Lung microvascular endothelial cell (primary cell): ENCODE measurements around the gene POLR2E. TPM values are rescaled to one million over a fixed set of nuclear protein-coding genes. Genes with fewer than 3 reads are reported as not detected.
"Not testable (repeated sequence)": the region's sequence is repeated elsewhere in the genome, so short reads cannot be mapped to it uniquely, and the experiment has no call there.

Experiments used
- DNase-seq, 2 donors: peaks; one replicate each; pipeline versions ENCODE4 v3.0.0 to v3.0.0-alpha.2; 2010; ENCODE audit warnings: low read depth in 2 of 2
- total RNA-seq: library from RNA; depleted of rRNA; stranded (reverse); fragments of >200 nt; gene quantifications from 2 replicates; pipeline ENCODE4 v1.2.1, GENCODE V29; 2014

Gene POLR2E
- 50.4 and 63.4 TPM in 2 replicates for total RNA-seq

GRCh38 chr19:1094978-1095701 lies at the start of gene POLR2E:
POLR2E (minus strand) TSS chr19:1095375; CDS start chr19:1095315, 60 bp downstream.
- peak; percentile 99 for DNase-seq

- DNase-seq: no peak
Observed at GRCh38 chr19:1144741-1145140, 49.6 kb upstream of the POLR2E start.

- DNase-seq: no peak
Observed at GRCh38 chr19:1143828-1144399, 48.7 kb upstream of the POLR2E start.

- no peak for DNase-seq
Observed at GRCh38 chr19:1141944-1142343, 46.8 kb upstream of the POLR2E start.

GRCh38 chr19:1140272-1141027 lies 45.3 kb upstream of the POLR2E start:
- DNase-seq: no peak

GRCh38 chr19:1139126-1139525 lies 44.0 kb upstream of the POLR2E start:
- DNase-seq: no peak

GRCh38 chr19:1138121-1138520 lies 42.9 kb upstream of the POLR2E start:
- DNase-seq: no peak

- no peak for DNase-seq
Observed at GRCh38 chr19:1136621-1137317, 41.6 kb upstream of the POLR2E start.

GRCh38 chr19:1136201-1136600 lies 41.0 kb upstream of the POLR2E start:
- DNase-seq: peak in 1 of 2 donors; percentile 29

GRCh38 chr19:1135454-1135853 lies 40.3 kb upstream of the POLR2E start:
- DNase-seq: peak in 1 of 2 donors; percentile 37

GRCh38 chr19:1134431-1134830 lies 39.3 kb upstream of the POLR2E start:
- DNase-seq: peak in 1 of 2 donors; percentile 88

- DNase-seq: no peak
Observed at GRCh38 chr19:1133471-1133929, 38.3 kb upstream of the POLR2E start.

- no peak for DNase-seq
Observed at GRCh38 chr19:1132552-1133383, 37.6 kb upstream of the POLR2E start.

- DNase-seq: peak; percentile 92 to 95
Observed at GRCh38 chr19:1131718-1132551, 36.8 kb upstream of the POLR2E start.

GRCh38 chr19:1130771-1131717 lies 35.9 kb upstream of the POLR2E start:
- peak in 1 of 2 donors; percentile 34 for DNase-seq

GRCh38 chr19:1129535-1129934 lies 34.4 kb upstream of the POLR2E start:
- DNase-seq: no peak

- not testable (repeated sequence) for DNase-seq
Observed at GRCh38 chr19:1129084-1129483, 33.9 kb upstream of the POLR2E start.

- no peak for DNase-seq
Observed at GRCh38 chr19:1128106-1128505, 32.9 kb upstream of the POLR2E start.
